ENCODE measurements around the gene PTPRM. TPM values are rescaled to one million over a fixed set of nuclear protein-coding genes. Genes with fewer than 3 reads are reported as not detected.

The PTPRM gene
- total and polyA plus RNA-seq, 2 donors (not counting 3 experiments of a cell fraction or from before 2014, with no cell fraction given), result 37.4 to 43.7 TPM

DNA sequence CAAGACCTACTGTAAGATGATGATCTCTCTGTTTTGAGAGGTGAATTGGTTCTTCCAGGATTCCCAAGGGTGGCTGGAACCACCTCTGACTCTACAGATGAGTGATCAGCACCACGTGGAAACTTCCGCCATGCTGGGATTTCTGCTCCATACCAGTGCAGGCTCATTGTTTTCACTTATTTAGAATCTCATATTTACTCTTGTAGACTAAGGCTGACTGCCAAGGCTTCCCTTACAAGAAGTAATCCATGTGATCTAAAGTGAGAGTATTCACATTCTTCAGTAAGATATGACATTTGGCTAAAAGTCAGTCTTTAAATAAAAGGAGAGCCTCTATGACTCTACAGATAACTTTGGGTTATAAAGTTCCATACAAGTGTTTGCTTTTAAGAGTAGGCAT, 719.2 kb downstream of the PTPRM start:
- ChIA-PET POLR2A (no interaction called here), CTCF (no interaction called here)
- no peak overlapping the region for H2AFZ ChIP-seq (ENCODE audit: low read depth, low read length)
- no peaks in the 10 kb centered on the region for H3K79me2 ChIP-seq (ENCODE audit: control insufficient read depth, insufficient read depth, low read length)
- intact Hi-C loops (cut with micrococcal nuclease), result no loop called here
- H3K9ac ChIP-seq (replicated peaks; ENCODE audit: extremely low read depth, insufficient read depth, low read length), result no peak overlapping the region
- DNase-seq (ENCODE audit: low read depth, low spot score), result no peak
- FAIRE-seq, result no peak
- H3K4me3 ChIP-seq (replicated peaks in 1 of 3; ENCODE audit: insufficient read depth in 1 of 3, low read depth in 1 of 3, low read length in 3 of 3), result no peak overlapping the region
- dilution Hi-C loops (cut with MboI; ENCODE audit: extremely low pct_ligation_motif_present, low sequenced_read_pairs), result no loop called here
- H3K27ac ChIP-seq (ENCODE audit: insufficient read depth, low read depth, low read length), result no peak overlapping the region
- no peaks in the 10 kb centered on the region for H3K36me3 ChIP-seq (ENCODE audit: control insufficient read depth in 2 of 2, extremely low read depth in 1 of 2, insufficient read depth in 2 of 2, low read length in 2 of 2)
- H4K20me1 ChIP-seq (replicated peaks; ENCODE audit: control insufficient read depth, extremely low read depth, insufficient read depth, low read length), result no peaks in the 10 kb centered on the region
- no peaks in the 10 kb centered on the region for H3K27me3 ChIP-seq (ENCODE audit: control insufficient read depth in 2 of 2, insufficient read depth in 2 of 2, low read length in 2 of 2)
- no peak for TF ChIP-seq POLR2A (IDR thresholded peaks at IDR 0.05; ENCODE audit: low read depth, low read length)
- BruUV-seq (replicated peaks), result no TSS peak
- H3K9me3 ChIP-seq (replicated peaks; ENCODE audit: control insufficient read depth, insufficient read depth, low read length), result no peaks in the 10 kb centered on the region
- H3K4me2 ChIP-seq (ENCODE audit: insufficient read depth, low read length), result no peak overlapping the region
- no peaks in the 10 kb centered on the region for H3K9me1 ChIP-seq (replicated peaks; ENCODE audit: control insufficient read depth, extremely low read depth, insufficient read depth, low read length)
- H3K4me1 ChIP-seq (ENCODE audit: control insufficient read depth, extremely low read depth, insufficient read depth, low read length), result no peaks in the 10 kb centered on the region

DNA sequence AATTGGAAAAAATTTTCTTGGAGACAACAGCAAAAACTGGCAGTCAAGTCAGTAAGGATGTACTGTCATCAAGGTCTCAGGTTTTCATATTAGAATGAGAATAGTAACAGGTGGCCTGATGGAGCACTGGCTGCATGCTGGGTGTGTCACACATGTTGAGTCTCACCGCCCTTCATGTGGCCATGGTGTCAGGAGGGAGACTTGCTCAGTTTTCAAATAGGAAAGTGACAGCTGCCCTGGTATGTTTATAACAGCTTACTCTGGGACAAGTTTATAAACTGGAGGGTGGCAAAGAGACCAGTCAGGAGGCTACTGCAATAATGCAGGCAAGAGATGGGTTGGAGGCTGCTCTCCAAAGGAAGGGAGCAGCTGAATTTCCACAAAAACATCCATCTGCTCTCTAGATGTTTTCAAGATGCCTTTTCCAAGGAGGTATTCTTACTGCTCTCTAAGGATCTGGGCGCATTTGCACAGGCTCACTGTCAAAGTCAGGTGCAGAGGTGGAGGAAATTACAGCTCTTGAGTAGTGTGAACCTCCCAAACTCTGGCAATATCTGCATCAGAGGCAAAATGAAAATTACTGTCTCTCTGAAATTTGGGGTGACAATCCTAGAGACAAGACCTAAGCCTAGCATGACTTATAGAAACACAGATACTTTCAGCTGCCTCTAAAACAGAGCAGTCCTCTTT, 720.2 kb downstream of the PTPRM start:
- no peaks in the 10 kb centered on the region for H3K4me1 ChIP-seq (ENCODE audit: control insufficient read depth, extremely low read depth, insufficient read depth, low read length)
- H3K9me3 ChIP-seq (replicated peaks; ENCODE audit: control insufficient read depth, insufficient read depth, low read length), result no peaks in the 10 kb centered on the region
- POLR2A ChIA-PET, result no interaction called here
- no peaks in the 10 kb centered on the region for H3K27me3 ChIP-seq (ENCODE audit: control insufficient read depth in 2 of 2, insufficient read depth in 2 of 2, low read length in 2 of 2)
- no peak for DNase-seq (ENCODE audit: low read depth, low spot score)
- CTCF ChIA-PET, result interaction anchor here (1.5 kb wide), 1 partner anchor 20 kb away, joined by 3 read pairs; no protein-coding TSS in a partner anchor
- H2AFZ ChIP-seq (ENCODE audit: low read depth, low read length), result no peak overlapping the region
- H3K36me3 ChIP-seq (ENCODE audit: control insufficient read depth in 2 of 2, extremely low read depth in 1 of 2, insufficient read depth in 2 of 2, low read length in 2 of 2), result no peaks in the 10 kb centered on the region
- no peak overlapping the region for H3K4me3 ChIP-seq (replicated peaks in 1 of 3; ENCODE audit: insufficient read depth in 1 of 3, low read depth in 1 of 3, low read length in 3 of 3)
- BruUV-seq (replicated peaks), result no TSS peak
- H3K27ac ChIP-seq (ENCODE audit: insufficient read depth, low read depth, low read length), result no peak overlapping the region
- FAIRE-seq, result no peak
- no peak overlapping the region for H3K4me2 ChIP-seq (ENCODE audit: insufficient read depth, low read length)
- no peak overlapping the region for H3K9ac ChIP-seq (replicated peaks; ENCODE audit: extremely low read depth, insufficient read depth, low read length)
- TF ChIP-seq MYC (IDR thresholded peaks at IDR 0.05; ENCODE audit: low read depth, low read length), result no peak
- TF ChIP-seq POLR2AphosphoS5 (IDR thresholded peaks at IDR 0.05; ENCODE audit: insufficient read depth, low read depth, low read length), result no peak
- TF ChIP-seq, protein P1, sequence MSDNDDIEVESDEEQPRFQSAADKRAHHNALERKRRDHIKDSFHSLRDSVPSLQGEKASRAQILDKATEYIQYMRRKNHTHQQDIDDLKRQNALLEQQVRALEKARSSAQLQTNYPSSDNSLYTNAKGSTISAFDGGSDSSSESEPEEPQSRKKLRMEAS (IDR thresholded peaks at IDR 0.05; ENCODE audit: insufficient read depth, insufficient read length), result no peak
- no peak for TF ChIP-seq EZH2 (IDR thresholded peaks at IDR 0.05; ENCODE audit: borderline replicate concordance, low read depth, low read length, severe bottlenecking)
- H3K9me1 ChIP-seq (replicated peaks; ENCODE audit: control insufficient read depth, extremely low read depth, insufficient read depth, low read length), result no peaks in the 10 kb centered on the region
- no peaks in the 10 kb centered on the region for H4K20me1 ChIP-seq (replicated peaks; ENCODE audit: control insufficient read depth, extremely low read depth, insufficient read depth, low read length)
- intact Hi-C loops (cut with micrococcal nuclease) (no loop called here), dilution Hi-C loops (cut with MboI; ENCODE audit: extremely low pct_ligation_motif_present, low sequenced_read_pairs) (no loop called here)
- H3K79me2 ChIP-seq (ENCODE audit: control insufficient read depth, insufficient read depth, low read length), result no peaks in the 10 kb centered on the region

Data from endothelial cell of umbilical vein (primary cell).